Ovary (tissue), 9 donors: Measurements from ENCODE around the gene ZBED4. TPM values are rescaled to one million over a fixed set of nuclear protein-coding genes. Genes with fewer than 3 reads are reported as not detected.

Experiments
- DNase-seq, 5 donors: peaks; one replicate each; pipeline ENCODE4 v3.0.0-alpha.2; 2019 to 2020
- H3K27ac ChIP-seq, 2 donors: fragments of 200-600 bp; one replicate each; pipeline versions ENCODE4 v1.5.1 to v1.8.0; 2019 to 2022
- H3K27me3 ChIP-seq: fragments of 200-600 bp; one replicate; pipeline ENCODE4 v1.8.0; 2022
- H3K36me3 ChIP-seq: fragments of 200-600 bp; sonication (generic); one replicate; pipeline ENCODE4 v1.5.1; 2019
- H3K4me1 ChIP-seq: one replicate; pipeline ENCODE4 v1.8.1; 2013; ENCODE audit warnings: mild to moderate bottlenecking, moderate library complexity; ENCODE audit not compliant: insufficient read depth
- H3K4me3 ChIP-seq: fragments of 200-600 bp; sonication (generic); one replicate; pipeline ENCODE4 v1.5.1; 2017
- H3K9me3 ChIP-seq, 2 donors: fragments of 200-600 bp in 1 of 2; sonication (generic) in 1 of 2; one replicate each; pipeline versions ENCODE4 v1.5.1 to v1.8.1; 2013 to 2019; ENCODE audit warnings: mild to moderate bottlenecking in 1 of 2, moderate library complexity in 1 of 2
- EP300 ChIP-seq: sonication (generic); formaldehyde crosslinking; IDR thresholded peaks from one replicate; pipeline ENCODE4 v1.6.1; 2017; ENCODE audit warnings: antibody characterized with exemption
- POLR2A ChIP-seq: fragments of 450-650 bp; IDR thresholded peaks from one replicate; pipeline ENCODE4 v1.6.1; 2017; ENCODE audit warnings: antibody characterized with exemption, mild to moderate bottlenecking, moderate library complexity
- WGBS, 3 donors: extraction: QIAGEN DNeasy Blood & Tissue Kit in 1 of 3; methylation state at CpG; one replicate each; pipeline versions ENCODE4 v1.1.5 to v1.1.7; 2013 to 2017; 5-methylcytosine and 5-hydroxymethylcytosine counted together
- intact Hi-C, 4 donors: fragments of 100-400 bp; cut with DNase I; formaldehyde crosslinking; loops; one replicate each; pipeline versions ENCODE4 v1.11.0 to v1.15.1; 2022 to 2023
- polyA plus RNA-seq, 2 donors: library from polyadenylated mRNA; stranded (reverse); fragments of 200-250 nt in 1 of 2; fragments of 350-450 nt in 1 of 2; fragmentation: Illumina TruSeq in 1 of 2; extraction: RNeasy Lipid Tissue Mini Kit (QIAGEN cat#74804) in 1 of 2; gene quantifications; one replicate each; pipeline ENCODE4 v1.2.3, GENCODE V29; 2013 to 2014
- total RNA-seq, 7 donors: library from RNA; depleted of rRNA in 2 of 7; stranded (reverse); fragments of >200 nt in 2 of 7; fragmentation: NEBNext Ultra II Directional in 3 of 7; extraction: Animal tissue kit (Norgen Biotek cat#: 25700) in 3 of 7; gene quantifications; one replicate each; pipeline versions ENCODE4 v1.1.0 to v1.2.4, GENCODE V29; 2016 to 2023
- TF ChIP-seq, protein P1 (sequence below), 3 donors: fragments of 450-650 bp in 2 of 3; fragments of 200-600 bp in 1 of 3; IDR thresholded peaks; one replicate each; pipeline versions ENCODE4 v1.5.1 to v1.8.0; 2016 to 2022; ENCODE audit warnings: antibody characterized with exemption in 3 of 3, mild to moderate bottlenecking in 1 of 3
- donor health status: DM: no; HTN: no; CAD: no; lungs with moderate emphysema.
- donor health status: DM: no; HTN: no; CAD: no.
- donor health status: Bipolar disorder and iron deficiency.
- donor health status: DM: yes; HTN: yes; CAD: no.
- donor health status: DM: no; HTN: no; CAD: no.
- donor health status: DM: yes; HTN: yes; CAD: no.

The ZBED4 gene
- total and polyA plus RNA-seq, 9 donors, result 3.5 to 9.6 (median 7.8) TPM

DNA sequence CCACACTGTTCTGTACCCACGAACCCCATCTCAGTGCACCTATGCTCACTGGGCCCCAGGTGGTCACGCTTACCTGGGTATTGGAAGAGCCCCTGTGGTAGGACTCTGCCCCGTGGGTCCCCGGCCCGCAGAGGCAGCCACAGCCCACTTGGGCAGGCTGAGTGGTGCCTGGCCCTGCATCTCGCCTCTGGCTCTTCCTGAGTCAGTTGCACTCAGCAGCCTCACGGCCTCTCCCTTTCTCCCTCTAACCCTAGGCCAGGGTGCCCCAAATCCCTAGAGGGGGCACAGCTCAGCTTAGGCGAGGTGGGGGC is 74.5 kb downstream of the ZBED4 start:
- no peak for DNase-seq
- Histone ChIP-seq H3K36me3 (no peaks in the 10 kb centered on the region), H3K27me3 (no peaks in the 10 kb centered on the region), H3K9me3 (no peaks in the 10 kb centered on the region), H3K27ac (no peak overlapping the region), H3K4me1 (no peaks in the 10 kb centered on the region), H3K4me3 (no peak overlapping the region)
- TF ChIP-seq, protein P1, sequence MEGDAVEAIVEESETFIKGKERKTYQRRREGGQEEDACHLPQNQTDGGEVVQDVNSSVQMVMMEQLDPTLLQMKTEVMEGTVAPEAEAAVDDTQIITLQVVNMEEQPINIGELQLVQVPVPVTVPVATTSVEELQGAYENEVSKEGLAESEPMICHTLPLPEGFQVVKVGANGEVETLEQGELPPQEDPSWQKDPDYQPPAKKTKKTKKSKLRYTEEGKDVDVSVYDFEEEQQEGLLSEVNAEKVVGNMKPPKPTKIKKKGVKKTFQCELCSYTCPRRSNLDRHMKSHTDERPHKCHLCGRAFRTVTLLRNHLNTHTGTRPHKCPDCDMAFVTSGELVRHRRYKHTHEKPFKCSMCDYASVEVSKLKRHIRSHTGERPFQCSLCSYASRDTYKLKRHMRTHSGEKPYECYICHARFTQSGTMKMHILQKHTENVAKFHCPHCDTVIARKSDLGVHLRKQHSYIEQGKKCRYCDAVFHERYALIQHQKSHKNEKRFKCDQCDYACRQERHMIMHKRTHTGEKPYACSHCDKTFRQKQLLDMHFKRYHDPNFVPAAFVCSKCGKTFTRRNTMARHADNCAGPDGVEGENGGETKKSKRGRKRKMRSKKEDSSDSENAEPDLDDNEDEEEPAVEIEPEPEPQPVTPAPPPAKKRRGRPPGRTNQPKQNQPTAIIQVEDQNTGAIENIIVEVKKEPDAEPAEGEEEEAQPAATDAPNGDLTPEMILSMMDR (IDR thresholded peaks at IDR 0.05), result no peak
- TF ChIP-seq EP300 (no peak), POLR2A (no peak)
- intact Hi-C loops, result loop anchor here (2.0 to 10.0 kb wide), 4 partner anchors 103 to 284 kb away; no protein-coding TSS in a partner anchor
- 82 to 90% (median 85%) methylated on average over 8 of the region's 8 CpGs for WGBS, 3 donors

- H3K4me3 ChIP-seq, result no peak overlapping the region
- no peaks in the 10 kb centered on the region for H3K36me3 ChIP-seq
- intact Hi-C loops, result loop anchor here (2.0 to 10.0 kb wide), 4 partner anchors 102 to 284 kb away; no protein-coding TSS in a partner anchor
- WGBS, 3 donors, result 26 to 34% (median 31%) methylated on average over 36 to 38 of the region's 38 CpGs
- H3K27me3 ChIP-seq, result no peaks in the 10 kb centered on the region
- peaks cover 4% of the 10 kb centered on the region for H3K4me1 ChIP-seq
- DNase-seq, result no peak
- H3K27ac ChIP-seq, result no peak overlapping the region
- H3K9me3 ChIP-seq, result no peaks in the 10 kb centered on the region
- TF ChIP-seq POLR2A (no peak), EP300 (no peak)
- TF ChIP-seq, protein P1 (IDR thresholded peaks at IDR 0.05), result no peak
Observed at GRCh38 chr22:49928555-49929210, 75.0 kb downstream of the ZBED4 start.

GRCh38 chr22:49929211-49929979 is 75.8 kb downstream of the ZBED4 start:
- peak in 4 of 5 donors; percentile 68 to 82 (median 76) for DNase-seq
- WGBS, 3 donors, result 2 to 5% (median 3%) methylated on average over 25 to 75 of the region's 75 CpGs

GRCh38 chr22:49929994-49930575 is 76.4 kb downstream of the ZBED4 start:
- peaks cover 7% of the 10 kb centered on the region for H3K4me1 ChIP-seq
- TF ChIP-seq POLR2A, result no peak
- TF ChIP-seq, protein P1 (IDR thresholded peaks at IDR 0.05), result no peak
- no peak for TF ChIP-seq EP300
- no peak overlapping the region for H3K27ac ChIP-seq
- H3K4me3 ChIP-seq, result no peak overlapping the region
- intact Hi-C loops, result loop anchor here (2.0 to 10.0 kb wide), 7 partner anchors 37 to 282 kb away; no protein-coding TSS in a partner anchor
- 55 to 63% (median 57%) methylated on average over 20 to 21 of the region's 21 CpGs for WGBS, 3 donors
- H3K9me3 ChIP-seq, result no peaks in the 10 kb centered on the region
- H3K27me3 ChIP-seq, result no peaks in the 10 kb centered on the region
- H3K36me3 ChIP-seq, result no peaks in the 10 kb centered on the region
- DNase-seq, result peak in 3 of 5 donors; percentile 62 to 71 (median 66)

More at GRCh38 chr22:49929211-49929979, 75.8 kb downstream of the ZBED4 start:
- Histone ChIP-seq H3K36me3 (no peaks in the 10 kb centered on the region), H3K4me1 (peaks cover 4% of the 10 kb centered on the region), H3K27ac (no peak overlapping the region), H3K9me3 (no peaks in the 10 kb centered on the region), H3K4me3 (no peak overlapping the region), H3K27me3 (no peaks in the 10 kb centered on the region)
- TF ChIP-seq POLR2A (no peak), EP300 (no peak)
- TF ChIP-seq, protein P1 (IDR thresholded peaks at IDR 0.05), result peak; percentile 63 to 98 (median 96)
- intact Hi-C loops, result loop anchor here (2.0 to 10.0 kb wide), 4 partner anchors 101 to 283 kb away; no protein-coding TSS in a partner anchor
